GM18502 (cell line): ENCODE results near the gene COL2A1.
"Not testable (repeated sequence)": the region's sequence is repeated elsewhere in the genome, so short reads cannot be mapped to it uniquely, and the experiment has no call there.

Source experiments
- ATAC-seq: cut with Tn5 transposase; IDR thresholded peaks from one replicate; pipeline ENCODE4 v1.9.1; 2021; ENCODE audit warnings: mild to moderate bottlenecking; ENCODE audit not compliant: unreplicated experiment, poor library complexity

Gene COL2A1

DNA sequence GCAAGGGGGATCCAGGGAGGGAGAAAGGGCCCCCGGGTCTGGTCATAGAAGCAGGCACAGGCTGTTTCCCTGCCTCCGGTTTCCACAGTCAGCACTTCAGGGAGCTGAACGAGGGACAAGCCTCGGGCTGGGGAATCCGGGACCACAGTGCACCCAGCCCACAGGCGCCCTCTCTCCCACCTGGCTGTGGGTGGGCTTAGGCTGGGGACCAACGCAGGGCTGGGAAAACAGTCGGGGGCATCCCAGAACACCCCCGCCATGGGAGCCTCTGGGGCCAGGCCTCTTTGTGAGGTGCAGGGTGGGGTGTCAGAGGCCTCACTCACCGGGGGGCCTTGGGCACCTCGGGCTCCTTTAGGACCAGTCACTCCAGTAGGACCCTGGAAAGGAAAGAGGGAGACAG lies 24.6 kb downstream of the COL2A1 start:
- ATAC-seq = no peak

DNA sequence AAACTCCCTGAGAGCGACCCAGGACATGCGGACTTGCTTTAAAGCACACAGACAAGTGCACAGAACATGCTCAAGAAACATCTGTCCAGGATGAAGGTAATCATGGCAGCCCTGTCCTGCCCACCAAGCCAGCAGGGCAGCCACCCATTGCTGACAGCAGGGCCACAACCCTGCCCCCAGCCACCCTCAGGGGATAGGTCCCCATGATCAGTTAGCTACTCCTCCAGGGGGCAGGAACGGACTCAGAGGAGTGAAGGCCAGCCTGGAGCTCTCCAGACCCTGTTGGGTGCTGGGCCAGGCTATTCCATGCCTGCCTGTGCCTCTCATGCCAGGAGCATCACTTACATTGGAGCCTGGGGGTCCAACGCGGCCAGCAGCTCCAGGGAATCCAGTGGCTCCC lies 25.1 kb downstream of the COL2A1 start:
- no peak for ATAC-seq

DNA sequence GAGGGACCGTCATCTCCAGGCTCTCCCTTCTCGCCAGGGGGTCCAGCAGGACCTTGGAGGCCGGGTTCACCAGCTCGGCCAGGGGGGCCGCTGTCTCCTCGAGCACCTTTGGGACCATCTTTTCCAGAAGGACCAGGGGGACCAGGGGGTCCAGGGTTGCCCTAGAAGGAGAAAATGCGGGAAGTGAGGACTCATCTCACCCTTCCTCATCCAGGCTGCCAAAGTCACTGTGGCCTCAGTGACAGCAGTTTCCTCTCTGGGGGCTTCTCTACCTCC lies 25.7 kb downstream of the COL2A1 start:
- ATAC-seq = no peak

DNA sequence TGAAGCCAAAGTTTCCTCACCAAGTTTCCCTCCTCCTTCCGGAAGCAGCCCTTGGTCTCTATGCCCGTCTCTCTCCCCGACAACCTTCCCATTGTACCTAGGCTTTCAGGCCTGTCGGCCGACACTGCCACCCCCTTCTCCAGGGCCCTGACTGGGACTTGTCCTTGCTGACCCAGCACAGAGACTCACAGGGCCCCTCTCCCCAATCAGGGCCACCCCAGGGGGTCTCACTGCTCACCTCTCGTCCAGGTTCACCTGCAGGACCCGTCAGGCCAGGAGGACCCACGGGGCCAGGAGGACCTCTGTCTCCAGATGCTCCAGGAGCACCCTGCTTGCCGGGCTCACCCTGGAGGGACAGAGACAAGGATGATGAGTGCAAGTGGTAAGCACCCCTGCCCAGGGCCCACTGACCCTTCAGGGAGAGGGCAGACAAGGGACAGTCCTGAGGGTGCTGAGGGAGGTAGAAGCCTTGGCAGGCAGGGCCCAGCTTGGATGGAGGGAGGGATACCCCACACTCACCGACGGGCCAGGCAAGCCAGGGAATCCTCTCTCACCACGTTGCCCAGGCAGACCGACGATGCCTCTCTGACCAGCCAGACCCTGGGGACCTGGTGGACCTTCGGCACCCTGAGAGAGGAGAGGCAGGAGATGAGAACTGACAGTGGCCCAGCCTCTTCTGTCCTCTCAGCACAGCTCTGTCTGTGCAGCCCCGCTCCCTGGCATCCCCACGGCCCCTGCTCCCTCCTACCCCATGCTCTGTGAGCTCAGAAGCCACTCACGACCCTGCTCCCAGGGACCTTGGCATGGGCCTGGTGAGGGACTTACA lies 26.3 kb downstream of the COL2A1 start:
- no peak for ATAC-seq

DNA sequence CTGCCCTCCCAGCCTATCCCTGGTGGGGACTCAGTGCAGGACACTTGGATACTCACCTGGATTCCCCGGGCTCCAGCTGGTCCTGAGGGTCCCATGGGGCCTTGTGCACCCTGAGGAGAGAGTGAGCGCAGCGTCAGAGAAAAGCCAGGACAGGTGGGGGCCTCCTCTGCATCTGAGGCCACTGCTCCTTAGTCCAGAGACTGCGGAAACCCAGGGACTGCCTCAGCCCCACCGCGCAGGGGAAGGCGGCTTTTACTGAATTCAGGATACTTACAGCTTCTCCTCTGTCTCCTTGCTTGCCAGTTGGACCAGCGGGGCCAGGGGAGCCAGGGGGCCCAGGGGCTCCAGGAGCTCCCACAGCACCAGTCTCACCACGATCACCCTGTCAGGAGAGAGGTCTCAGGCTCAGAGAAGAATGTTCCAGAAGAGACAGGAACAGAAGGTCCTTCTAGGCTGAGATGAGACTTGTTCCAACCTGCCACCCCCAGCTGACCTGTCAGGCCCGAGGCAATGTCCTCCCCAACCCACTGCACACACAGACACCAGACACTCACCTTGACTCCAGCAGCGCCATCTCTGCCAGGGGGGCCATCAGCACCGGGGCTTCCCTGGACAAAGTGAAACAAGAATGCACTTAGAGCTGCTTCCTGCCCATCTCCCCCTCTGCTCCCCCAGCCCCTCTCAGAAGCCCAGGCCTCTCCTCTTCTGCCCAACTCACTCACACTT lies 27.1 kb downstream of the COL2A1 start:
- no peak for ATAC-seq

DNA sequence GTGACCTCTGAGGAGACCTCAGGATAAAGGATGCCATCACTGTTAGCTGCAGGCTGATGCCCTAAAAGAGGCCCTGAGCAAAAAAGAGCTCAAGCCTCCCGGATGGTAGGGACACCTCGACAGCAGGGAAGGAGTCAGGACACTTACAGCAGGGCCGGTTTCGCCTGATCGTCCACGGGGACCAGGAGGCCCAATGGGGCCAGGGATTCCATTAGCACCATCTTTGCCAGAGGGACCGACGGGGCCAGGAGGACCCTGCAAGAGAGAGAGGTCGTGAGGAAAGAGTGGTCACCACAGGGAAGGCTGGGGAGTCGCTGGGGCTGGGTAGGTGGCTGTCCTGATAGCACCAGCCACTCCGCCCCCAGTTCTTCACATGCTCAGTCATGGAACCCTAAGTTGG lies 28.5 kb downstream of the COL2A1 start:
- ATAC-seq = no peak

DNA sequence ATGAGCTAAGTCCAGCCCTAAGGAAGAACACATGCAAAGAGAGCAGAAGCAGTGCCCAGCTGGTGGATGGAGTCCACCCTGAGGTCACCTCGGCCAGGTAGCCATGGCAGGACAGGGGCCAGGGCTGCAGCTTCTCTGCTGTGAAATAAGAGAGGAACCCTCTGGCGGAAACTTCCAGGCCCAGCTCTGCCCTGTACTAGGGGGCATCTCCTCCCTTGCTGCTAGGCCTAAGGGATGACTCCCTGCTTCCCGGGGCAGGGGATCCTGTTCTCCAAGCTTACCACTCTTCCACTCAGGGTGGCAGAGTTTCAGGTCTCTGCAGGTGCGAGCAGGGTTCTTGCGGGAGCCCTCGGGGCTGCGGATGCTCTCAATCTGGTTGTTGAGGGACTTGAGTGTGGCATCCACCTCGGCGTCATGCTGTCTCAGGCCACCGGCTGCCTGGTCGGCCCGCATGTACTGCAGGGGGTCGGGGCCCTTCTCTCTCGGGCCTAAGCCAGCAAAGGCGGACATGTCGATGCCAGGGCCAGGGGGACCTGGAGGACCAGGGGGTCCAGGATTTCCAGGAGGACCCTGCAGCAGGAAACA lies 29.1 kb downstream of the COL2A1 start:
- ATAC-seq = no peak

DNA sequence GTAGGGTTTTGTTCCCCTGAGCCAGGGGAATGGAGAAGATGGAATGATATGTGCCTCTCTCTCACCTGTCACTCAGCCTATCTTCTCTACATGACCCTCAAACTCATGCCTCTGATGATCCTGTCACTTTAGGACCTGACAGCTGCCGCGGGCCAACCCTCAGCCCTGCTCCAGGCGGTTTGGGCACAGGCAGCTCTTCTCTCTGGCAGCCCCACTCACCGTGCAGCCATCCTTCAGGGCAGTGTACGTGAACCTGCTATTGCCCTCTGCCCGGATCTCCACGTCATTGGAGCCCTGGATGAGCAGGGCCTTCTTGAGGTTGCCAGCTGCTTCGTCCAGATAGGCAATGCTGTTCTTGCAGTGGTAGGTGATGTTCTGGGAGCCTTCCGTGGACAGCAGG lies 30.4 kb downstream of the COL2A1 start:
- ATAC-seq = no peak

DNA sequence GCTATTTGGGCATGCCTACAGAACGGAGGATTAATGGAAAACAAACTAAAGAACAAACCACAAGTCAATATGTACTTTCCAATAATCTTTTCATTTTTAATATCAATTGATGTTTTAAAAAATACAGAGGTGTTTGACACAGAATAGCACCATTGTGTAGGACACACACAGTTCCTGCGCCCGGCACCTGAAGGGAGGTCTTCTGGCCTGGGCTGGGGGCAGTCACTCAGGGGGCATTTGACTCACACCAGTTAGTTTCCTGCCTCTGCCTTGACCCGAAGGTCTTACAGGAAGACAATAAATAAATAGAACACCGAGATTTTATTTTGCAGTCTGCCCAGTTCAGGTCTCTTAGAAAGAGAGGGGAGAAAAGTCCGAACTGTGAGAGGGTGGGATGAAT lies 31.4 kb downstream of the COL2A1 start:
- ATAC-seq = no peak

DNA sequence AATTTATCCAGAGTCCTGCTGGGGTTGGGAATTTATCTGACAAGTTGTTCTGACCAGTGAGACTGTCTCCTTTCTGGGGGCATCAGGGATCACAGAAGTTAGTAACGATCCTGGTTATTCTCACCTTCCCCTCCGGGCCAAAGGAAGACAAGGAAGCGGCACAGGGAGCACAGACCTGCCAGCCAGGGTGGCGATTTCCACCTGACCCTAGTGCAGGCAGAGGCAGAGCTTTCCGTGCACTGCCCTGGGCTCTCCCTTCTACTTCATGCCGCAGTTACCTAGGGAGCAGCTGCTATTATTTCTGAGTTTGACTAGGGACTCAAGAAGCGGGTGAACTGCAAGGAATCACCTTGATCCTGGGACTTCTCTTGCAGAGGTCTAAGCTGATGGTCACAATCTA lies 33.4 kb downstream of the COL2A1 start:
- no peak for ATAC-seq

DNA sequence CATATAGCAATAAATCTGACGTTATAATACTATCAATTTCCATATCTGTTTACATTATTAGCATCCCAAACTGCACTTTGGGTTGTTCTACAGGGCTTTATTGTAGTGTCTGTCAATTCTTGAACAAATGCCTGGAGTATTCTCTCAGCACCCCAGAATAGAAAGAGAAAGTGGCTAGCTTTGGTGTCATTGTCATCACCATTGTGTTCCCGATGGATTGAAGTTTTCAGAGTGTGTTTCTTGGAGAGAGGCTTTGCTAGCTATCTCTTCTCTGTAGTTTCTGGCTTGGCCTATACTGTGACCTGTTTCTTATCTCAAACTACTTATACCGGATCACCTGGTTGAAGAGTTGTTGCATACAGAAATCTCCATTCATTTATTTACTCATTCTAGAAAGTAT lies 34.4 kb downstream of the COL2A1 start:
- no peak for ATAC-seq

DNA sequence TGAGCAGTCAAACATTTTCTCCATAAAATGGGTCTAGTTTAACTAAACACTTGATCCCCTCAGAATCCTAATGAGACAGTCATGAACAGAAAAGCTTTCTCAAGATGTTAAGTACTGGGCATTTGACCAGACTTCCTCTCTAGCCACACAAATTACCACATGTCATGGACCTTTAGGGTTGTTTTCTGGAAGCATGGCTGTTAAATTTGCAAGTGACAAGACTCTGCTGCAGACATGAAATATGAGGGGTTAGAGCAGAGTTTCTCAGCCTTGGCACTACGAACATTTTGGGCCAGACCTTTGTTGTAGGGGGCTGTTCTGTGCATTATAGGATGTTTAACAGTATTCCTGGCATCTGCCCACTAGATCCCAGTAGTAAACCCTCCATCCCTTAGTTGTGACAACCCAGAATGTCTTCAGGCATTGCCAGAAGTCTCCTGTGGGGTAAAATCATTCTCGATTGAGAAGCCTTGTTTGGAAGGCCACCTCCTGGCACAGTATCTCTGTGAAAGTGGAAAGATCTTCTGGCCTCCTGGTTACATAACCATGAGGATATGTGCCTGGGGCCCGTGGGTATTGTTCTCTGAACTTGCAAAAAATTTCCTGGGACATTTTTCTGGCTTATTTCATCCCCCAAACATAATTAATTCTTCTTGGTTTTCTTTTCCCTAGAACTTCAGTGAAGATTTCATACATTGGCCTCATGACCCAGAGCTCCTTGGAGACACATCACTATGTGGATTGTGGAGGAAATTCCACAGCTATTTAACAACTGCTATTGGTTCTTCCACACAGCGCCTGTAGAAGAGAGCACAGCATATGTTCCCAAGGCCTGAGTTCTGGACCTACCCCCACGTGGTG lies 36.6 kb downstream of the COL2A1 start:
- ATAC-seq = no peak

DNA sequence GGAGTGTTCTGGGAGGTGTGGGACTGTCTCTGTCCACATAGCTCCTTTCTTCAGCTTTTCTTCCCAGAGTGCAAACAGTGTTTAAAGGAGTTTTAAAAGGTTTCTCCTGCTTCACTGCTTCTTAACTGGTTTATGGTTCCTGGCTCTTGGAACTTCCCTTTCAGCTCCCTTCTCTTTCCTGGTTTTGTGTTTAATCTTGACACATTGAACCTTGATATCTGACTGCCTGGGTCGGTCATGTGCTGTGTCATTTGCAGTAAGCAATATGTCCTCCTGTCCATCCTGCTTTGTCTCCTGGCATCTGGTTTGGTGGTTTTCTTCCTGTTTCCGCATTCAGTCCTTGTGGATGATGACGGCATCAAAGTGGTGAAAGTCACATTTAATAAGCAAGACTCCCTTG lies 38.7 kb downstream of the COL2A1 start:
- no peak for ATAC-seq

DNA sequence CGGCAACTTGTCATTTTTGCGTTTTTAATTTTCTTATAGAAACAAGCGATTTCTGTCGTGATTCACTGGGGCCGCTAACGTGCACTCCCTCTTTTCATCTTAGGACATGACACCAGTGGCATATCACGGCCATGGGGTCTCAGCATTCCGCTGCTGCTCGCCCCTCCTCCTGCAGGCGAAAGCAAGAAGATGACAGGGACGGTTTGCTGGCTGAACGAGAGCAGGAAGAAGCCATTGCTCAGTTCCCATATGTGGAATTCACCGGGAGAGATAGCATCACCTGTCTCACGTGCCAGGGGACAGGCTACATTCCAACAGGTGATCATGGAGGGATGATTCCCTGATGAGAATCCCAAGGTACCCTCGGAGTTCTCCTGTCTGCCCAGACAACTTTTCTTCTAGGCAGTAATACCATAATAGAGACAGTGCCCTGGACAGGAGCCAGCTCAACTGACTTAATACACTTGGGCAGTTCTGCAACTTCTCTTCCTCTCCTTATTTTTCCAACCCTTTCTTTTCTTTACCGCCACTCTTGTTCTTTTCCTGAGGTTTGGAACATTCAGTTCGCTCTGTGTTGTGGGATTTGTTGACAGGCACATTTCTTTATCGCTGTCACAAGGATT lies 40.1 kb downstream of the COL2A1 start:
- no peak for ATAC-seq

DNA sequence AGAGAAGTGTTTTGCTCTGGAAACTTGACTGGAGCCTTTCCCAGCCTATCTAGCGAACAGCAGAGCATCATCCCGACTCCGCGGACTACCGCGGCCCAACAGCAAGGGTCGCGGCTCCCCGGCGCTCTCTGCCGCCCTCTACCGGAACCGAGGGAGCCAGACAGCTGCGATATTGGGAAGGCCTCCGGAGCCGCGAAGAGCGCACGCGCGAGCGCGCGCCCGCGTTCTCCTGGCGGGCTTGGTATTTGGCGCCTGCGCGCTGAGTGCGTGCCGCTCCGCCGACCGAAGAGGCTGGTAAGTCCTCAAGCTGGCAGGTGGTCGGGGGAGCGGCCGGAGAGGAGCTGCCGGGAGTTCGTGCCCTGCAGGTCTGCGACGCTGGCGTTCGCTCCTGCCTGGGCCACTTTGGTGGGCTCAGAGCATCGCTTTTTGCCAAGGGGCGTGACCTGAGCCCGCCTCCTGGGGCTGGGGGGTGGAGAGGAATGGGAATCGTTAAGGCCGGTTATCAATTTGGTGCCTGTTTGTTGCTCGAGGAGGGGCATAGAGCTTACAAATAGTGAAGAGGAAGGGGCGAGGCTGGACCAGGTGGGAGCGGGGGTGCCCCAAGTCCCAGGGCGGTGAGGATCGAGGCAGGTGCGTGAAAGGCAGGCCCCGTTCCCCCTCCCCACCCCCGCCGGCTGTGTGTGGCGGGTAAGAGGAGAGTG lies 40.8 kb downstream of the COL2A1 start, which contains the start of gene TMEM106C:
TMEM106C (plus strand) TSS at position 257 of the 701 bp plus-strand sequence. CDS start 641 bp downstream, outside the sequence.
- peak; percentile 94 for ATAC-seq

DNA sequence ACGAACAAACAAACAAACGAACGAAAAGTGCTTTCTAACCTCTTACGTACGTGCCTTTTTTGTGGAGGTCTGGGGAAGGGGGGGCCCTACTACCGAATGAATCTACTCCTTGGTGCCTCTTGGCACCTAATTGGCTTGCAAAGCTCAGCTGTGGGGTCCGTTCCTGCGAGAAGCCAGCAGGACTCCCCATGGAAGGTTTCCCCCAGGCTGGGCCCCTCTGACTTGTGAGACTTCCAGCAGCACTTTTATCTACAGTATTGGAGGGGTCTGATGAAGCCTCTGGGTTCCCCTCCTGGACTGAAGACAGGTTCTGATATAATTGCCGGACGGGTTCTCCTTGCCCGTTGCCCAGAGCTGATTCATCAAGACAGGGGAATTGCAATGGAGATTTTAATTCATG lies 42.1 kb downstream of the COL2A1 start:
- no peak for ATAC-seq

DNA sequence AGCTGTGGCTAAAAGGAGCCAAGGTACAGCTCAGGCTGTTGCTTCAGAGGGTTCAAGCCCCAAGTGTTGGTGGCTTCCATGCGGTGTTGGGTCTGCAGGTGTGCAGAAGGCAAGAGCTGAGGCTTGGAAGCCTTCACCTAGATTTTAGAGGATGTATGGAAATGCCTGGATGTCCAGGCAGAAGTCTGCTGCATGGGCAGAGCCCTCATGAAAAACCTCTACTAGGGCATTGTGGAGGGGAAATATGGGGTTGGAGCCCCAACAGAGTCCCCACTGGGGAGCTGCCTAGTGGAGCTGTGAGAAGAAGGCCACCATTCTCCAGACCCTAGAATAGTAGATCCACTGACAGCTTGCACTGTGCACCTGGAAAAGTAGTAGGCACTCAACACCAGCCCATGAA lies 46.6 kb downstream of the COL2A1 start:
- not testable (repeated sequence) for ATAC-seq

DNA sequence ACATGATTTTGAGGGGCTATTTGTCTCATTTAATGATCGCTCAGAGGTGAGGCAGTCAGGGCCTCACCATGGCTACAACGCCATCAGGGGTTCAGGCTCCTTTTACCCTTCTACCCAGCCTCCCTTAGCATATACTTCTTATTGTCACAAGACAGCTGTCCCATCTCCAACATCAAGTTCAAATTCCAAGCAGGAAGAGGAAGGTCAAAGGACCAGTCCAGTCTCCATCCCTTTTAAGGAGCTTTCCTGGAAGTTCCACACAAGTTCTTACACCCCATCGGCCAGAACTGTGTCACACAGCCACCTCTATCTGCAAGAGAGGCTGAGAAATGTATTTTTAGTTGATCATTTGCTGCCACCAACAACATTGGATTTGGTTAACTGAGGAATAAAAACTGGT lies 49.2 kb downstream of the COL2A1 start:
- no peak for ATAC-seq

DNA sequence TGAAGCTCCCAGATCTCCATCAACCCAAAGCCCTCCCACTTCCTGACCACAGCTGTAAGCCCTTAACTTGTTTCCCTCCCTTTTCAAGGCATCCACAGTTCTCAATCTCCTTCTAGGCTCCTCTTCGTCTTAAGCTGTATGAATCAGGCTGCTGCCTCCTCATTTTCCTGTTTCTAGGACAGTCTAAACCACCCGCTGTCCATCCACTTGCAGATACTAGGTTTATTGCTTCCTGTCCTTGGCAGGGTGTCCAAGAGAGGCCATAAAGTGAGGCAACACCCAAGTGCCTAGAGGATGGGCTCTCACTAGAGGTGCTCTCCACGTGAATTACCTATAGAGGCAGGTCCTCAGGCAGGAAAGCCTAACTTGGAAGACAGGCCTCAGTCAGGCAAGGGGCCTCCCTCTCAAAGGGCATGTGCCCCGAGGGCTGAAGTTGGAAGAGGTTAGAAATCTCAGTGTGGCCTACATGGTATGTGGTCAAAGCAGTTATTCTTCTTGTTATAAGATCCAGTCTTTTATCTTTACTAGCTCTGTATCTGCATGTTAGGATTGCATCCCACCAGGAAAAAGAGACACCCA lies 49.7 kb downstream of the COL2A1 start:
- no peak for ATAC-seq
